Kidney epithelial cell (primary cell): ENCODE measurements around the gene TAS2R38. TPM values are rescaled to one million over a fixed set of nuclear protein-coding genes. Genes with fewer than 3 reads are reported as not detected.

Experiments
- DNase-seq: peaks from one replicate; pipeline ENCODE4 v3.0.0-alpha.2; 2010; ENCODE audit warnings: low read depth
- H3K27me3 ChIP-seq: 2 replicates; pipeline ENCODE4 v1.6.0; 2011; ENCODE audit warnings: low read length; ENCODE audit not compliant: control insufficient read depth, insufficient read depth
- H3K36me3 ChIP-seq: 2 replicates; pipeline ENCODE4 v1.5.1; 2011; ENCODE audit warnings: low read length; ENCODE audit not compliant: control insufficient read depth, insufficient read depth
- H3K4me3 ChIP-seq: 2 replicates; pipeline ENCODE4 v1.5.1; 2011; ENCODE audit warnings: low read depth, mild to moderate bottlenecking, control low read depth, low read length
- total RNA-seq: library from RNA; depleted of rRNA; stranded (reverse); fragments of >200 nt; gene quantifications from 2 replicates; pipeline ENCODE4 v1.2.3, GENCODE V29; 2015
- TF ChIP-seq, protein P1 (sequence below): IDR thresholded peaks from 2 replicates; pipeline ENCODE4 v1.5.1; 2011; ENCODE audit warnings: mild to moderate bottlenecking, moderate library complexity, low read length, control low read depth, inconsistent platforms; ENCODE audit not compliant: insufficient read depth, poor library complexity, severe bottlenecking

TAS2R38 gene
- total RNA-seq, 1 donor from 2014 or later = not detected

GRCh38 chr7:141941075-141941474, 32.5 kb downstream of the TAS2R38 start:
- TF ChIP-seq, protein P1, sequence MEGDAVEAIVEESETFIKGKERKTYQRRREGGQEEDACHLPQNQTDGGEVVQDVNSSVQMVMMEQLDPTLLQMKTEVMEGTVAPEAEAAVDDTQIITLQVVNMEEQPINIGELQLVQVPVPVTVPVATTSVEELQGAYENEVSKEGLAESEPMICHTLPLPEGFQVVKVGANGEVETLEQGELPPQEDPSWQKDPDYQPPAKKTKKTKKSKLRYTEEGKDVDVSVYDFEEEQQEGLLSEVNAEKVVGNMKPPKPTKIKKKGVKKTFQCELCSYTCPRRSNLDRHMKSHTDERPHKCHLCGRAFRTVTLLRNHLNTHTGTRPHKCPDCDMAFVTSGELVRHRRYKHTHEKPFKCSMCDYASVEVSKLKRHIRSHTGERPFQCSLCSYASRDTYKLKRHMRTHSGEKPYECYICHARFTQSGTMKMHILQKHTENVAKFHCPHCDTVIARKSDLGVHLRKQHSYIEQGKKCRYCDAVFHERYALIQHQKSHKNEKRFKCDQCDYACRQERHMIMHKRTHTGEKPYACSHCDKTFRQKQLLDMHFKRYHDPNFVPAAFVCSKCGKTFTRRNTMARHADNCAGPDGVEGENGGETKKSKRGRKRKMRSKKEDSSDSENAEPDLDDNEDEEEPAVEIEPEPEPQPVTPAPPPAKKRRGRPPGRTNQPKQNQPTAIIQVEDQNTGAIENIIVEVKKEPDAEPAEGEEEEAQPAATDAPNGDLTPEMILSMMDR = no peak
- H3K36me3 ChIP-seq = no peaks in the 10 kb centered on the region
- no peak for DNase-seq
- no peaks in the 10 kb centered on the region for H3K27me3 ChIP-seq
- no peak overlapping the region for H3K4me3 ChIP-seq

GRCh38 chr7:141930211-141930610, 43.4 kb downstream of the TAS2R38 start:
- no peaks in the 10 kb centered on the region for H3K36me3 ChIP-seq
- H3K27me3 ChIP-seq = no peaks in the 10 kb centered on the region
- TF ChIP-seq, protein P1 = no peak
- no peak overlapping the region for H3K4me3 ChIP-seq
- DNase-seq = no peak

DNA sequence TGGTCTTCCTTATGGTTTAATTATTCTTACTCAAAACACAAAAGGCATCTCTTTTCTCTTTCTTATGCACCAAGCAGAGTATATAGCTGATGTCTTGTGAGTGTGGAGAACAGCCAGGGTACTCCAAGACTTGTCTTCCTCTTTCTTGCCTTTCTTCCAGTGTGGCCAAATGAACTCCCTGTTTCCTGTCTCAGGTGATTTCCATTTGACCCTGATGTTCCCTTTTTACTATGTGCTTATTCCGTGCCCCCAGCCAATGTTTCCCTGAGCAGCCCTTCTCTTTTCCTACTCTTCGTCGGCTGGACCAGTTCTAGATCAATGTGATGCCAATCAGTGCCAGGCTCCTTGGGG, 44.8 kb downstream of the TAS2R38 start:
- DNase-seq = no peak
- no peak overlapping the region for H3K4me3 ChIP-seq
- no peaks in the 10 kb centered on the region for H3K36me3 ChIP-seq
- TF ChIP-seq, protein P1 = no peak
- H3K27me3 ChIP-seq = no peaks in the 10 kb centered on the region

DNA sequence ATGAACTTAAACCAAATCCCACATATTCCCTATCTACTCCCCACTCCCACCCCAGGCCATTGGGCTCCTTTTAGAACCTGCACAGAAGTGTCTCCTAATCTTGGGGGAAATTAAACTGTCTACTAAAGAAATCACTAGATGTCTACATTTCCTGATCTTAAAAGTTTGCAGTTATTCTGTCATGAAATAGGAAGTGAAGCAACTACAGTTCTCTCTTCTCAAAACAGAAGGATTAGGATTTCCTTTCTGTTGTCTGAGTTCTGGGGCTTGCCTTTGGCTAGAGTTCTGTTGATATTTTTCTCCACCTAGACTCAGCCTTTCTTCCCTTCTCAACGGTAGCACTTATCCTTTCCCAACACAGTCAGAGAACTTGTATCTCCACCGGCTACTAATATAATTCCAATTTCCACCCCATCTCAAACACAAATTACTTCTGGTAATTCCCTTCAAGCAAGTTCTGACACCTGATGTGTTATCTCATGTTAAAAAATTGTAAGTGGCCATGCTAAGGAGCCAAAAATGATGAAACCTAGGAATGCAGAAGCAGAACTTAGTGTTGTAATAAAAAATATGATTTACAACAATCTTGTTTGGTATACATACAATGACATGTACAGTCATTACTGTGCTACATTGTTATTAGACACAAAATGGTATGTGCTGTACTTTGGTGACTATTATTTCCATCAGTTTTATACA, 45.3 kb downstream of the TAS2R38 start:
- Histone ChIP-seq H3K4me3 (no peak overlapping the region), H3K27me3 (no peaks in the 10 kb centered on the region), H3K36me3 (no peaks in the 10 kb centered on the region)
- no peak for DNase-seq
- TF ChIP-seq, protein P1 = no peak

Other genes starting within 250 kb of the TAS2R38 start
- 204 and 220 TPM in 2 replicates for gene SSBP1, start 235.4 kb downstream of the TAS2R38 start, total RNA-seq
- 0.29 and 0.55 TPM in 2 replicates for gene TAS2R3, start 209.7 kb downstream of the TAS2R38 start, total RNA-seq
- gene TAS2R4, start 197.1 kb downstream of the TAS2R38 start, total RNA-seq = 0.07 and 0.08 TPM in 2 replicates
- 0.46 and 3.7 TPM in 2 replicates for gene TAS2R5, start 183.6 kb downstream of the TAS2R38 start, total RNA-seq
- not detected in 2 replicates for gene PRSS37, start 132.3 kb downstream of the TAS2R38 start, total RNA-seq
- 0.07 TPM in 1 of 2 replicates, not detected in the other for gene OR9A4, start 57.4 kb downstream of the TAS2R38 start, total RNA-seq
- not detected in 2 replicates for gene CLEC5A, start 26.8 kb downstream of the TAS2R38 start, total RNA-seq
- 0.14 TPM in 1 of 2 replicates, not detected in the other for gene MGAM, start 22.1 kb upstream of the TAS2R38 start, total RNA-seq
- under 0.01 and 0.48 TPM in 2 replicates for gene MGAM2, start 137.9 kb upstream of the TAS2R38 start, total RNA-seq